ENCODE results near the gene CTNNA3.

The CTNNA3 gene

GRCh38 chr10:67621834-67622233 is 74.2 kb downstream of the CTNNA3 start:
- no peak overlapping the region for H3K4me3 ChIP-seq (replicated peaks in 1 of 2; ENCODE audit: low read depth in 2 of 2, low read length in 2 of 2)
- no peak for TF ChIP-seq CTCF (IDR thresholded peaks at IDR 0.05; ENCODE audit: low read depth, low read length)
- DNase-seq (ENCODE audit: low read depth in 2 of 2), result no peak

GRCh38 chr10:67618116-67618515 is 77.9 kb downstream of the CTNNA3 start:
- H3K4me3 ChIP-seq (replicated peaks in 1 of 2; ENCODE audit: low read depth in 2 of 2, low read length in 2 of 2), result no peak overlapping the region
- peak in 1 of 2 donors; percentile 42 for DNase-seq (ENCODE audit: low read depth in 2 of 2)
- TF ChIP-seq CTCF (IDR thresholded peaks at IDR 0.05; ENCODE audit: low read depth, low read length), result no peak

- no peak for TF ChIP-seq CTCF (IDR thresholded peaks at IDR 0.05; ENCODE audit: low read depth, low read length)
- H3K4me3 ChIP-seq (replicated peaks in 1 of 2; ENCODE audit: low read depth in 2 of 2, low read length in 2 of 2), result no peak overlapping the region
- DNase-seq (ENCODE audit: low read depth in 2 of 2), result peak; percentile 25 to 35
Measured at GRCh38 chr10:67612577-67613537, 83.1 kb downstream of the CTNNA3 start.

- TF ChIP-seq CTCF (IDR thresholded peaks at IDR 0.05; ENCODE audit: low read depth, low read length), result no peak
- no peak overlapping the region for H3K4me3 ChIP-seq (replicated peaks in 1 of 2; ENCODE audit: low read depth in 2 of 2, low read length in 2 of 2)
- DNase-seq (ENCODE audit: low read depth in 2 of 2), result no peak
Measured at GRCh38 chr10:67612176-67612575, 83.8 kb downstream of the CTNNA3 start.

GRCh38 chr10:67609996-67610793 is 85.8 kb downstream of the CTNNA3 start:
- no peak for TF ChIP-seq CTCF (IDR thresholded peaks at IDR 0.05; ENCODE audit: low read depth, low read length)
- peak; percentile 37 to 41 for DNase-seq (ENCODE audit: low read depth in 2 of 2)
- no peak overlapping the region for H3K4me3 ChIP-seq (replicated peaks in 1 of 2; ENCODE audit: low read depth in 2 of 2, low read length in 2 of 2)

GRCh38 chr10:67608001-67608400 is 88.0 kb downstream of the CTNNA3 start:
- DNase-seq (ENCODE audit: low read depth in 2 of 2), result no peak
- TF ChIP-seq CTCF (IDR thresholded peaks at IDR 0.05; ENCODE audit: low read depth, low read length), result no peak
- no peak overlapping the region for H3K4me3 ChIP-seq (replicated peaks in 1 of 2; ENCODE audit: low read depth in 2 of 2, low read length in 2 of 2)
